ENCODE results near the gene PTPRG. TPM values are rescaled to one million over a fixed set of nuclear protein-coding genes. Genes with fewer than 3 reads are reported as not detected.

The PTPRG gene
- total and polyA plus RNA-seq, 2 experiments from 2014 or later, result 8.5 to 34.9 TPM

GRCh38 chr3:61871644-61872043 is 310.3 kb downstream of the PTPRG start:
- DNase-seq (ENCODE audit: low spot score), result no peak
- no peak overlapping the region for H3K4me3 ChIP-seq
- H3K4me2 ChIP-seq, result no peak overlapping the region
- H3K9me2 ChIP-seq (replicated peaks; ENCODE audit: insufficient read depth), result no peaks in the 10 kb centered on the region
- no peak for TF ChIP-seq EZH2phosphoT487 (IDR thresholded peaks at IDR 0.05; ENCODE audit: low read depth, severe bottlenecking, unreplicated experiment)
- peaks cover 2% of the 10 kb centered on the region for H4K20me1 ChIP-seq (ENCODE audit: insufficient read depth, poor library complexity, severe bottlenecking)
- peaks cover 15% of the 10 kb centered on the region for H3K79me2 ChIP-seq
- H3K4me1 ChIP-seq (ENCODE audit: insufficient read depth), result peaks cover 19% of the 10 kb centered on the region
- no peaks in the 10 kb centered on the region for H3K36me3 ChIP-seq (replicated peaks; ENCODE audit: insufficient read depth, low read depth)
- H3K9me3 ChIP-seq (ENCODE audit: low read depth), result no peaks in the 10 kb centered on the region
- H3K27ac ChIP-seq, result no peak overlapping the region
- 60% methylated on average over 2 of the region's 2 CpGs for WGBS (ENCODE audit: low lambda C conversion rate, missing lambda C conversion rate)
- H2AFZ ChIP-seq, result no peak overlapping the region
- H3K27me3 ChIP-seq, result no peaks in the 10 kb centered on the region

- no peak for DNase-seq (ENCODE audit: low spot score)
- Histone ChIP-seq H4K20me1 (ENCODE audit: insufficient read depth, poor library complexity, severe bottlenecking) (peaks cover 2% of the 10 kb centered on the region), H3K79me2 (peaks cover 15% of the 10 kb centered on the region), H3K9me3 (ENCODE audit: low read depth) (no peaks in the 10 kb centered on the region), H3K4me3 (no peak overlapping the region), H3K27ac (no peak overlapping the region), H3K4me1 (ENCODE audit: insufficient read depth) (peaks cover 23% of the 10 kb centered on the region), H3K27me3 (no peaks in the 10 kb centered on the region), H3K36me3 (replicated peaks; ENCODE audit: insufficient read depth, low read depth) (no peaks in the 10 kb centered on the region), H2AFZ (no peak overlapping the region), H3K4me2 (no peak overlapping the region), H3K9me2 (replicated peaks; ENCODE audit: insufficient read depth) (no peaks in the 10 kb centered on the region)
- WGBS (ENCODE audit: low lambda C conversion rate, missing lambda C conversion rate), result 84% methylated on average over 5 of the region's 5 CpGs
- TF ChIP-seq EZH2 (IDR thresholded peaks at IDR 0.05; ENCODE audit: borderline replicate concordance), result no peak
- TF ChIP-seq CTCF (IDR thresholded peaks at IDR 0.05; ENCODE audit: poor library complexity), result no peak
- TF ChIP-seq EZH2phosphoT487 (IDR thresholded peaks at IDR 0.05; ENCODE audit: low read depth, severe bottlenecking, unreplicated experiment), result no peak
Measured at GRCh38 chr3:61872077-61872706, 310.8 kb downstream of the PTPRG start.

DNA sequence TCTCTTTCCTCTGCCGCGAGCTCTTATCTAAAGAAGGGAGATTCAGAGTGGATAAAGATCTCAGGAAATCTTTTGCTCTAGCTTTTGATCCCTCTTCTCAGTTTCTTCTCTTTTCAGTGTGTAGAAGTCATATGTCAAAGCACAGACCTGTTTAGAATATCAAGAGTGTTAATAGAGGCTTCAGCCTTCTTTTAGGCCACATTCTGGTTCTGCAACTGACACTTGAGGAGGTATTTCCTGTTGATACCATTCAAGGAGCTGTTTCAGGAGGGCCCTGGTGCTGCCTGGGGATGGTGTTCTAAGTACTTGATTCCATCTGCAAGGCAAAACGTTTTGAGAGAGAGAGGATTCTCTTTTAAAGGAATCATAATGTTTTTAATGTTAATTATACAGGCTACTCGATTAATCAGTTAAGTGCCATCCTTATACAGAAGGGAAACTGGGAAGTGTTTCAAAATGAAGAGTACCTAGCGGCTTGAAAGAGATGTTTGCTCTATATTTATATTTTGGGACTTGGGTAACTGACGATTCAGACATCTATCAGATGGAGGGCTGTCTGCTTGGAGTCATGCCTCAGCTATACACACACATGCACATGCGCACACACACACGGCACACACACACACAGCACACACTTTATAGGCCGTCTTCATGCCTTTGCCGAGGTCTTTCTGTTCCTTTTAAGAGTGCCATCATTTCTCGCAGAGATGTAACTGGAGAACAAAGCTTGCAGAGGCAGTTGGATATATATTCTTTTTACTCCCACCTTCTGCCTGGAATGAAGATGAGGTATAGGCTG is 313.9 kb downstream of the PTPRG start:
- H3K9me3 ChIP-seq (ENCODE audit: low read depth), result no peaks in the 10 kb centered on the region
- peaks cover 33% of the 10 kb centered on the region for H3K4me1 ChIP-seq (ENCODE audit: insufficient read depth)
- H3K79me2 ChIP-seq, result peaks cover 36% of the 10 kb centered on the region
- no peak for TF ChIP-seq CTCF (IDR thresholded peaks at IDR 0.05; ENCODE audit: poor library complexity)
- TF ChIP-seq EZH2 (IDR thresholded peaks at IDR 0.05; ENCODE audit: borderline replicate concordance), result no peak
- TF ChIP-seq EZH2phosphoT487 (IDR thresholded peaks at IDR 0.05; ENCODE audit: low read depth, severe bottlenecking, unreplicated experiment), result no peak
- WGBS (ENCODE audit: low lambda C conversion rate, missing lambda C conversion rate), result 52% methylated on average over 11 of the region's 11 CpGs
- H3K36me3 ChIP-seq (replicated peaks; ENCODE audit: insufficient read depth, low read depth), result no peaks in the 10 kb centered on the region
- peak overlapping the region; percentile 1 for H3K4me2 ChIP-seq
- DNase-seq (ENCODE audit: low spot score), result no peak
- H2AFZ ChIP-seq, result no peak overlapping the region
- no peaks in the 10 kb centered on the region for H4K20me1 ChIP-seq (ENCODE audit: insufficient read depth, poor library complexity, severe bottlenecking)
- H3K27me3 ChIP-seq, result no peaks in the 10 kb centered on the region
- no peaks in the 10 kb centered on the region for H3K9me2 ChIP-seq (replicated peaks; ENCODE audit: insufficient read depth)
- peak overlapping the region; percentile 65 for H3K27ac ChIP-seq
- no peak overlapping the region for H3K4me3 ChIP-seq
